GM10248 (cell line): ENCODE results near the gene LSAMP.

Experiments used
- CTCF ChIA-PET: fragments of 300-600 bp; sonication (Branson Sonifier 250); formaldehyde crosslinking; extraction: SDS; loops from one replicate; lab custom pipeline; 2021; ENCODE audit warnings: antibody characterized with exemption; lab: Yijun Ruan, JAX
- POLR2A ChIA-PET: fragments of 350-650 bp; sonication (Branson Sonifier 250); formaldehyde crosslinking; extraction: SDS; loops from one replicate; lab custom pipeline; 2020; ENCODE audit warnings: antibody characterized with exemption; lab: Yijun Ruan, JAX
- DNase-seq: peaks from one replicate; pipeline ENCODE4 v3.0.0; 2012; ENCODE audit errors: extremely low spot score
- CTCF ChIP-seq: IDR thresholded peaks from 2 replicates; pipeline ENCODE4 v1.5.1; 2012; ENCODE audit warnings: mild to moderate bottlenecking, low read depth; ENCODE audit errors: extremely low read depth, missing control alignments, control extremely low read depth

LSAMP gene

GRCh38 chr3:116316771-116317170 is 128.5 kb downstream of the LSAMP start:
- TF ChIP-seq CTCF, result no peak
- POLR2A ChIA-PET, result no interaction called here
- no peak for DNase-seq
- CTCF ChIA-PET, result no interaction called here

DNA sequence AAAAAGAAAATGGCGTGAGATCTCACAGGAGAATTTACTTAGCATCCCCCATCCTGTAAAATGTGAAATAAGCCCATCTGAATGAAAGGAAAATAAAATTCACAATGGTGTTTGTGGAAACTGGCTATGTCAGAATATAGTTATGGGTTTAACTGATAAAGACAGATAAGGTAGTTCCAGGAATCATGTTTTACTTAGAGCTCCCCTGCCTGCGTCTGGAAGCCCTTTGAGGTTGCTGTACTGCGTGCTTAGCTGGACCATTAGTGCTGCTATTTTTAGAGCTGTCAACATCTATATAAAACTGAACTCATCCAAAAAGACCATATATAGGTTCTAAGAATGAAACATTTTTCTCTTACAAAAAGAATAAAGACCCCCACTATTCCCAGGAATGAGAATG is 130.8 kb downstream of the LSAMP start:
- ChIA-PET CTCF (interaction anchor here (1.4 kb wide), 2 partner anchors 9 to 174 kb away, joined by 3 to 5 read pairs; no protein-coding TSS in a partner anchor), POLR2A (no interaction called here)
- no peak for TF ChIP-seq CTCF
- no peak for DNase-seq

GRCh38 chr3:116306720-116307119 is 138.6 kb downstream of the LSAMP start:
- no peak for DNase-seq
- POLR2A ChIA-PET, result no interaction called here
- TF ChIP-seq CTCF, result no peak
- CTCF ChIA-PET, result interaction anchor here (1.2 kb wide), 1 partner anchor 9 kb away, joined by 3 read pairs; no protein-coding TSS in a partner anchor

GRCh38 chr3:116306149-116306548 is 139.1 kb downstream of the LSAMP start:
- CTCF ChIA-PET, result interaction anchor here (0.7 to 1.2 kb wide), 2 partner anchors 10 to 358 kb away, joined by 3 read pairs; no protein-coding TSS in a partner anchor
- TF ChIP-seq CTCF, result no peak
- DNase-seq, result no peak
- POLR2A ChIA-PET, result no interaction called here

DNA sequence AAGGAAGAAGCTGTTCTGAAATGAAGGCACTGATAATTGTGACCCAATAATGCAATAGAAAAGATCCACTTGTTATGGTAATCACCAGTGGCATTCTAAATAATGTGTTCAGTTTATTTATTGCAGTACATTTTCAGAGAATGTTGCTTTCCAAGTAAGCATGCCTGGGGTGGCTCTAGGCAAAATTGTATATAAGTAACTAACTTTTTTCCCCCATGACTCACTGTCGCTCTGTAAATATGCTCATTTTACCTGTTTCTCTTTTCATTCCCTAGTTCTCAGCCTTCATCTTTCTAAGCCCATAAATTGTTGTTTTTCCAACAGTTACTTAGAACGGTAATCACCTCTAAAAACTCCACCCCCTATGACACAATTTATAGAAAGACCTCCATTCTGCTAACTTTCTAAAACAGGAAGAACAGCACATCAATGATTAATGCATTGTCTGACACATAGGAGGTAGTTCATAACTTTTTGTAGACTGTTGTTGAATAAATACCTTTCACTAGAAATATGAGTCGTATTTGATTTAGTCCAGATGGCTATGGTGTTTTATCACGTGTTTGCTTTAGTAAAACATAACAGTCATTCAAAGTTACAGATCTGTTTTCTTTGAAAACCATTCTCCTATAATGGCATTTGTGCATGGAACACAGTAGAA is 143.1 kb downstream of the LSAMP start:
- ChIA-PET CTCF (interaction anchor here (1.6 kb wide), 1 partner anchor 17 kb away, joined by 4 read pairs; no protein-coding TSS in a partner anchor), POLR2A (no interaction called here)
- no peak for TF ChIP-seq CTCF

GRCh38 chr3:116301422-116301821 is 143.9 kb downstream of the LSAMP start:
- POLR2A ChIA-PET, result no interaction called here
- no peak for TF ChIP-seq CTCF
- CTCF ChIA-PET, result interaction anchor here (1.6 kb wide), 1 partner anchor 18 kb away, joined by 4 read pairs; no protein-coding TSS in a partner anchor
- DNase-seq, result no peak

More for the DNA sequence above, 143.1 kb downstream of the LSAMP start:
- no peak for DNase-seq
